KBM-7 (cell line): ENCODE data around the gene ZNF296.

Experiments
- DNase-seq: peaks from one replicate; pipeline ENCODE4 v3.0.0-alpha.2; 2015
- in situ Hi-C: fragments of 300-500 bp; cut with MboI; formaldehyde crosslinking; loops from 2 replicates; pipeline ENCODE4 v1.14.3; 2020; ENCODE audit warnings: low sequenced_read_pairs, low pct_unique_long_range_greater_than_20kb, mixed read lengths

The ZNF296 gene

GRCh38 chr19:45104658-45105349 lies 28.5 kb upstream of the ZNF296 start:
- in situ Hi-C loops, result no loop called here

GRCh38 chr19:45103508-45104319 lies 27.4 kb upstream of the ZNF296 start:
- in situ Hi-C loops, result no loop called here

More at GRCh38 chr19:45104658-45105349, 28.5 kb upstream of the ZNF296 start:
- DNase-seq, result no peak

GRCh38 chr19:45103156-45103507 lies 26.9 kb upstream of the ZNF296 start:
- no peak for DNase-seq
- in situ Hi-C loops, result no loop called here

More at GRCh38 chr19:45103508-45104319, 27.4 kb upstream of the ZNF296 start:
- no peak for DNase-seq

- in situ Hi-C loops, result no loop called here
- DNase-seq, result no peak
Measured at GRCh38 chr19:45102481-45102880, 26.2 kb upstream of the ZNF296 start.

- DNase-seq, result no peak
- in situ Hi-C loops, result no loop called here
Measured at GRCh38 chr19:45101806-45102205, 25.5 kb upstream of the ZNF296 start.

- in situ Hi-C loops, result no loop called here
Measured at GRCh38 chr19:45100846-45101252, 24.6 kb upstream of the ZNF296 start.

GRCh38 chr19:45100201-45100600 lies 23.9 kb upstream of the ZNF296 start:
- no peak for DNase-seq
- in situ Hi-C loops, result no loop called here

More at GRCh38 chr19:45100846-45101252, 24.6 kb upstream of the ZNF296 start:
- DNase-seq, result no peak

GRCh38 chr19:45099467-45100191 lies 23.4 kb upstream of the ZNF296 start:
- in situ Hi-C loops, result no loop called here
- no peak for DNase-seq

GRCh38 chr19:45098521-45099466 lies 22.5 kb upstream of the ZNF296 start:
- in situ Hi-C loops, result no loop called here
- no peak for DNase-seq

- no peak for DNase-seq
- in situ Hi-C loops, result no loop called here
Measured at GRCh38 chr19:45097776-45098520, 21.7 kb upstream of the ZNF296 start.

GRCh38 chr19:45097450-45097775 lies 21.1 kb upstream of the ZNF296 start:
- in situ Hi-C loops, result no loop called here

GRCh38 chr19:45096700-45097099 lies 20.4 kb upstream of the ZNF296 start:
- DNase-seq, result no peak
- in situ Hi-C loops, result no loop called here

More at GRCh38 chr19:45097450-45097775, 21.1 kb upstream of the ZNF296 start:
- DNase-seq, result no peak

GRCh38 chr19:45095496-45096413 lies 19.5 kb upstream of the ZNF296 start:
- in situ Hi-C loops, result no loop called here

GRCh38 chr19:45094707-45095106 lies 18.4 kb upstream of the ZNF296 start:
- no peak for DNase-seq
- in situ Hi-C loops, result no loop called here

More at GRCh38 chr19:45095496-45096413, 19.5 kb upstream of the ZNF296 start:
- no peak for DNase-seq

- in situ Hi-C loops, result no loop called here
- DNase-seq, result no peak
Measured at GRCh38 chr19:45094137-45094536, 17.9 kb upstream of the ZNF296 start.

- in situ Hi-C loops, result no loop called here
- DNase-seq, result peak; percentile 94
Measured at GRCh38 chr19:45092747-45093678, 16.7 kb upstream of the ZNF296 start, which contains the start of gene PPP1R37. Gene PPP1R37, plus strand, starts transcription at chr19:45093179. Its CDS starts 147 bp downstream, at chr19:45093326.
